Sigmoid colon (tissue), 7 donors: Measurements from ENCODE around the gene TMEM53. TPM values are rescaled to one million over a fixed set of nuclear protein-coding genes. Genes with fewer than 3 reads are reported as not detected.

Source experiments
- DNase-seq: peaks from one replicate; pipeline ENCODE4 v3.0.0-alpha.2; 2019
- H3K27ac ChIP-seq, 4 donors: fragments of 200-600 bp; sonication (generic); one replicate each; pipeline ENCODE4 v1.5.1; 2016 to 2019; ENCODE audit warnings: mild to moderate bottlenecking in 1 of 4
- H3K27me3 ChIP-seq, 3 donors: fragments of 200-600 bp; sonication (generic); one replicate each; pipeline ENCODE4 v1.5.1; 2019; ENCODE audit warnings: mild to moderate bottlenecking in 1 of 3
- H3K36me3 ChIP-seq, 4 donors: fragments of 200-600 bp; sonication (generic); one replicate each; pipeline ENCODE4 v1.5.1; 2016 to 2019
- H3K4me1 ChIP-seq, 4 donors: fragments of 200-600 bp; sonication (generic); one replicate each; pipeline ENCODE4 v1.5.1; 2017 to 2019
- H3K4me3 ChIP-seq, 4 donors: fragments of 200-600 bp; sonication (generic); one replicate each; pipeline ENCODE4 v1.5.1; 2017 to 2019; ENCODE audit warnings: mild to moderate bottlenecking in 2 of 4, moderate library complexity in 1 of 4
- H3K9me3 ChIP-seq, 4 donors: fragments of 200-600 bp in 3 of 4; sonication (generic) in 3 of 4; one replicate each; pipeline versions ENCODE4 v1.5.1 to v1.6.1; 2013 to 2019
- EP300 ChIP-seq, 4 donors: sonication (generic); formaldehyde crosslinking; IDR thresholded peaks; one replicate each; pipeline ENCODE4 v1.6.1; 2017; ENCODE audit warnings: antibody characterized with exemption in 4 of 4
- POLR2A ChIP-seq, 2 donors: fragments of 450-650 bp; IDR thresholded peaks; one replicate each; pipeline ENCODE4 v1.6.1; 2016; ENCODE audit warnings: antibody characterized with exemption in 2 of 2, mild to moderate bottlenecking in 2 of 2, moderate library complexity in 2 of 2
- POLR2AphosphoS5 ChIP-seq, 4 donors: sonication (generic); formaldehyde crosslinking; IDR thresholded peaks; one replicate each; pipeline ENCODE4 v1.6.1; 2017; ENCODE audit warnings: antibody characterized with exemption in 4 of 4
- WGBS, 2 donors: extraction: QIAGEN DNeasy Blood & Tissue Kit; methylation state at CpG; one replicate each; pipeline ENCODE4 v1.1.7; 2013; 5-methylcytosine and 5-hydroxymethylcytosine counted together
- intact Hi-C: fragments of 100-400 bp; cut with DNase I; formaldehyde crosslinking; loops from one replicate; pipeline ENCODE4 v1.15.1; 2023
- polyA plus RNA-seq, 3 donors: library from polyadenylated mRNA; stranded (reverse); fragments of 200-250 nt; gene quantifications; one replicate each; pipeline ENCODE4 v1.2.3, GENCODE V29; 2013
- small RNA-seq, 3 donors: library from RNA; depleted of rRNA; stranded (forward); fragments of <200 nt; gene quantifications; one replicate each; pipeline ENCODE3, GENCODE V24; 2016
- total RNA-seq, 4 donors: library from RNA; depleted of rRNA; stranded (reverse); fragments of >200 nt; gene quantifications; one replicate each; pipeline ENCODE4 v1.1.0, GENCODE V29; 2016
- TF ChIP-seq, protein P1 (sequence below), 4 experiments: fragments of 450-650 bp in 3 of 4; fragments of 200-600 bp in 1 of 4; IDR thresholded peaks; one replicate each; pipeline ENCODE4 v1.5.1; 2016 to 2019; ENCODE audit warnings: antibody characterized with exemption in 4 of 4, mild to moderate bottlenecking in 3 of 4, moderate library complexity in 2 of 4
- donor health status: healthy with polysubstance abuse.
- donor health status: Bipolar disorder and iron deficiency.
- donor health status: healthy.

TMEM53 gene
- total and polyA plus RNA-seq, 7 donors = 1.7 to 29.7 (median 5.6) TPM

GRCh38 chr1:44605914-44606615 is 68.2 kb downstream of the TMEM53 start:
- H3K4me3 ChIP-seq = no peak overlapping the region
- H3K4me1 ChIP-seq = peaks cover 0 to 5% (median 0%) of the 10 kb centered on the region in 4 donors
- WGBS, 2 donors = 87 to 90% methylated on average over 12 of the region's 12 CpGs
- intact Hi-C loops = no loop called here
- DNase-seq = no peak
- H3K9me3 ChIP-seq = no peaks in the 10 kb centered on the region
- no peak overlapping the region for H3K27ac ChIP-seq
- H3K36me3 ChIP-seq = no peaks in the 10 kb centered on the region
- TF ChIP-seq, protein P1, sequence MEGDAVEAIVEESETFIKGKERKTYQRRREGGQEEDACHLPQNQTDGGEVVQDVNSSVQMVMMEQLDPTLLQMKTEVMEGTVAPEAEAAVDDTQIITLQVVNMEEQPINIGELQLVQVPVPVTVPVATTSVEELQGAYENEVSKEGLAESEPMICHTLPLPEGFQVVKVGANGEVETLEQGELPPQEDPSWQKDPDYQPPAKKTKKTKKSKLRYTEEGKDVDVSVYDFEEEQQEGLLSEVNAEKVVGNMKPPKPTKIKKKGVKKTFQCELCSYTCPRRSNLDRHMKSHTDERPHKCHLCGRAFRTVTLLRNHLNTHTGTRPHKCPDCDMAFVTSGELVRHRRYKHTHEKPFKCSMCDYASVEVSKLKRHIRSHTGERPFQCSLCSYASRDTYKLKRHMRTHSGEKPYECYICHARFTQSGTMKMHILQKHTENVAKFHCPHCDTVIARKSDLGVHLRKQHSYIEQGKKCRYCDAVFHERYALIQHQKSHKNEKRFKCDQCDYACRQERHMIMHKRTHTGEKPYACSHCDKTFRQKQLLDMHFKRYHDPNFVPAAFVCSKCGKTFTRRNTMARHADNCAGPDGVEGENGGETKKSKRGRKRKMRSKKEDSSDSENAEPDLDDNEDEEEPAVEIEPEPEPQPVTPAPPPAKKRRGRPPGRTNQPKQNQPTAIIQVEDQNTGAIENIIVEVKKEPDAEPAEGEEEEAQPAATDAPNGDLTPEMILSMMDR (IDR thresholded peaks at IDR 0.05) = no peak
- TF ChIP-seq EP300 (IDR thresholded peaks at IDR 0.05) (no peak), POLR2AphosphoS5 (IDR thresholded peaks at IDR 0.05) (no peak), POLR2A (IDR thresholded peaks at IDR 0.05) (no peak)
- peaks cover 0 to 21% (median 0%) of the 10 kb centered on the region in 3 donors for H3K27me3 ChIP-seq

- DNase-seq = no peak
- H3K9me3 ChIP-seq = no peaks in the 10 kb centered on the region
- H3K4me1 ChIP-seq = no peaks in the 10 kb centered on the region
- TF ChIP-seq EP300 (IDR thresholded peaks at IDR 0.05) = no peak
- TF ChIP-seq POLR2A (IDR thresholded peaks at IDR 0.05) = no peak
- TF ChIP-seq, protein P1 (IDR thresholded peaks at IDR 0.05) = no peak
- no peak for TF ChIP-seq POLR2AphosphoS5 (IDR thresholded peaks at IDR 0.05)
- H3K4me3 ChIP-seq = no peak overlapping the region
- 26 to 73% methylated on average over 3 of the region's 3 CpGs for WGBS, 2 donors
- intact Hi-C loops = no loop called here
- no peak overlapping the region for H3K27ac ChIP-seq
- H3K36me3 ChIP-seq = no peaks in the 10 kb centered on the region
- peaks cover 0 to 33% (median 0%) of the 10 kb centered on the region in 3 donors for H3K27me3 ChIP-seq
Measured at GRCh38 chr1:44604157-44604955, 69.9 kb downstream of the TMEM53 start.

DNA sequence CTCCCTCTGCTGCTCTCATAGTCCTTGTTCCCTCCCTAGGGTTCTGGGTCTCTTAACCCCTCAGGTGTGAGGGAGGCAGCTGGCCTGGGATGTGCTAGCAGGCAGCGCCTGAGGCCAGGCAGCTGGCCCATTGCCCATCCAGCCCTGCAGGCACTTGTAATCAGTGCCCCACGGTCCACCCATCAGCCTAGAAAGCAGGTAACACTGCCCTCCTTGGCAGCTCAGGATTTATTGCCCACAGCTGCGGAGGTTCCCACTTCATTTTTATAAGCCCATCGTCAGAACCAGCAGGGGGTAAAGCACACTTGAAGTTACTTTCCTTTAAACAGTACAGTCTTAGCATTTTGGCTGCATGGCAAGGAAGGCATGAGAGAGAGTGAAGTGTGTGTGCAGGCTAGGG is 70.6 kb downstream of the TMEM53 start:
- Histone ChIP-seq H3K4me1 (no peaks in the 10 kb centered on the region), H3K27ac (no peak overlapping the region), H3K36me3 (no peaks in the 10 kb centered on the region), H3K9me3 (no peaks in the 10 kb centered on the region), H3K4me3 (no peak overlapping the region), H3K27me3 (peaks cover 0 to 39% (median 0%) of the 10 kb centered on the region in 3 donors)
- intact Hi-C loops = no loop called here
- no peak for DNase-seq
- no peak for TF ChIP-seq POLR2AphosphoS5 (IDR thresholded peaks at IDR 0.05)
- no peak for TF ChIP-seq POLR2A (IDR thresholded peaks at IDR 0.05)
- TF ChIP-seq EP300 (IDR thresholded peaks at IDR 0.05) = no peak
- TF ChIP-seq, protein P1 (IDR thresholded peaks at IDR 0.05) = no peak
- WGBS, 2 donors = 12 to 49% methylated on average over 4 of the region's 4 CpGs

Small RNAs within 50 kb of the gene (small RNA-seq; reads per million reads assigned to genes)
- gene RNU5F-1 = 0 to 0.51 (median 0) reads per million in 3 donors

Other genes with a start within 250 kb of the TMEM53 start
- gene ARMH1, start 233 bp upstream of the TMEM53 start, total RNA-seq = 1 to 10 TPM in 2 of 4 donors, under 1 TPM in 1, not detected in 1; 0.33 to 1.5 (median 1.1) TPM
- gene ARMH1, start 233 bp upstream of the TMEM53 start, polyA plus RNA-seq = 10 to 100 TPM in 1 of 3 donors, not detected in 2; 23.0 TPM
- not detected for gene RNU5D-1, start 56.7 kb upstream of the TMEM53 start, total RNA-seq
- not detected for gene RNU5D-1, start 56.7 kb upstream of the TMEM53 start, polyA plus RNA-seq
- 1 to 10 TPM in 2 of 4 donors, under 1 TPM in 2; 0.36 to 2.0 (median 1.2) TPM for gene KIF2C, start 65.4 kb upstream of the TMEM53 start, total RNA-seq
- gene KIF2C, start 65.4 kb upstream of the TMEM53 start, polyA plus RNA-seq = 10 to 100 TPM in 1 of 3 donors, 1 to 10 TPM in 1, under 1 TPM in 1; 0.60 to 16.2 (median 3.9) TPM
- gene RPS8, start 101.1 kb upstream of the TMEM53 start, total RNA-seq = 1,000 to 10,000 TPM; 2,554 to 3,717 (median 3,009) TPM
- gene RPS8, start 101.1 kb upstream of the TMEM53 start, polyA plus RNA-seq = 1,000 to 10,000 TPM; 1,996 to 3,223 (median 2,310) TPM
- gene BEST4, start 113.7 kb upstream of the TMEM53 start, total RNA-seq = 1 to 10 TPM in 1 of 4 donors, under 1 TPM in 1, not detected in 2; 0.33 to 1.1 TPM
- 10 to 100 TPM in 2 of 3 donors, 1 to 10 TPM in 1; 6.0 to 37.1 (median 10.2) TPM for gene BEST4, start 113.7 kb upstream of the TMEM53 start, polyA plus RNA-seq
- 10 to 100 TPM in 2 of 4 donors, 1 to 10 TPM in 2; 8.2 to 28.1 (median 11.0) TPM for gene PLK3, start 125.9 kb upstream of the TMEM53 start, total RNA-seq
- 10 to 100 TPM in 2 of 3 donors, 1 to 10 TPM in 1; 7.2 to 12.1 (median 10.2) TPM for gene PLK3, start 125.9 kb upstream of the TMEM53 start, polyA plus RNA-seq
- 1 to 10 TPM in 1 of 4 donors, not detected in 3; 1.1 TPM for gene DYNLT4, start 132.9 kb upstream of the TMEM53 start, total RNA-seq
- gene DYNLT4, start 132.9 kb upstream of the TMEM53 start, polyA plus RNA-seq = under 1 TPM in 1 of 3 donors, not detected in 2; 0.20 TPM
- gene BTBD19, start 134.0 kb upstream of the TMEM53 start, total RNA-seq = 1 to 10 TPM; 2.7 to 9.4 (median 3.2) TPM
- 1 to 10 TPM in 1 of 3 donors, under 1 TPM in 1, not detected in 1; 0.60 to 2.3 TPM for gene BTBD19, start 134.0 kb upstream of the TMEM53 start, polyA plus RNA-seq
- gene PTCH2, start 168.8 kb upstream of the TMEM53 start, total RNA-seq = 1 to 10 TPM in 1 of 4 donors, under 1 TPM in 3; 0.36 to 2.8 (median 0.83) TPM
- under 1 TPM in 1 of 3 donors, not detected in 2; 0.45 TPM for gene PTCH2, start 168.8 kb upstream of the TMEM53 start, polyA plus RNA-seq